ENCODE data around the gene VSIR. TPM values are rescaled to one million over a fixed set of nuclear protein-coding genes. Genes with fewer than 3 reads are reported as not detected.

Gene VSIR
- total RNA-seq, 4 donors from 2014 or later = 54.1 to 120 (median 84.7) TPM

- no peak for TF ChIP-seq CTCF (IDR thresholded peaks at IDR 0.05; ENCODE audit: low read depth)
Observed at GRCh38 chr10:71812016-71812912, 38.9 kb upstream of the VSIR start.

- TF ChIP-seq CTCF (IDR thresholded peaks at IDR 0.05; ENCODE audit: low read depth) = no peak
Observed at GRCh38 chr10:71811351-71811750, 38.0 kb upstream of the VSIR start.

GRCh38 chr10:71810048-71810750 is 36.9 kb upstream of the VSIR start:
- no peak for TF ChIP-seq CTCF (IDR thresholded peaks at IDR 0.05; ENCODE audit: low read depth)

DNA sequence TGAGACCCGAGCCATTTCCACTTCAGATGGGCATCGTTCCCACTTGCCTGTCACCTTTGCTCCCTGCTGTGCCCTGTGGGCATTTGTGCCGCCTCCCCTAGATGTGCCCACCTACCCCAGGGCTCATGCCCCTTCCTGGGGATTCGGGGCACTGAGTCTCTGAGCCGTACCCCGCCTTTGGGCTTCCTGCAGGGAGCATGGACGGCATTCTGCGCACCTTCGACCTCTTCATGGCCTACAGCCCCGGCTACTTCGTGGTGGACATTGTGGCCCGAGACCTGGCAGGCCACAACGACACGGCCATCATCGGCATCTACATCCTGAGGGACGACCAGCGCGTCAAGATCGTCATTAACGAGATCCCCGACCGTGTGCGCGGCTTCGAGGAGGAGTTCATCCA is 36.3 kb upstream of the VSIR start:
- no peak for TF ChIP-seq CTCF (IDR thresholded peaks at IDR 0.05; ENCODE audit: low read depth)

GRCh38 chr10:71807557-71808510 is 34.5 kb upstream of the VSIR start:
- no peak for TF ChIP-seq CTCF (IDR thresholded peaks at IDR 0.05; ENCODE audit: low read depth)

GRCh38 chr10:71806704-71807556 is 33.6 kb upstream of the VSIR start:
- no peak for TF ChIP-seq CTCF (IDR thresholded peaks at IDR 0.05; ENCODE audit: low read depth)

All from subcutaneous adipose tissue (tissue), 4 donors.